H9 (cell line): ENCODE results near the gene CAMTA1. TPM values are rescaled to one million over a fixed set of nuclear protein-coding genes. Genes with fewer than 3 reads are reported as not detected.

Experiments
- DNase-seq: peaks from one replicate; pipeline ENCODE4 v3.0.0-alpha.2; 2017
- H2AFZ ChIP-seq: one replicate; pipeline ENCODE4 v1.6.1; 2013; ENCODE audit warnings: mild to moderate bottlenecking, low read length, control low read depth, moderate library complexity
- H2AK5ac ChIP-seq: 2 replicates; pipeline ENCODE4 v1.6.1; 2013; ENCODE audit warnings: low read length, control low read depth, mixed read lengths; ENCODE audit not compliant: insufficient read length
- H2BK120ac ChIP-seq: one replicate; pipeline ENCODE4 v1.6.1; 2013; ENCODE audit warnings: low read depth, mild to moderate bottlenecking, low read length, control low read depth, inconsistent platforms; ENCODE audit not compliant: poor library complexity, severe bottlenecking
- H2BK12ac ChIP-seq: 2 replicates; pipeline ENCODE4 v1.6.1; 2013; ENCODE audit warnings: low read length, control low read depth, mixed read lengths, low read depth; ENCODE audit not compliant: insufficient read length
- H2BK15ac ChIP-seq: 2 replicates; pipeline ENCODE4 v1.6.1; 2013; ENCODE audit warnings: low read depth, low read length, control low read depth
- H2BK20ac ChIP-seq: one replicate; pipeline ENCODE4 v1.6.1; 2013; ENCODE audit warnings: low read depth, mild to moderate bottlenecking, low read length, control low read depth, inconsistent platforms; ENCODE audit not compliant: poor library complexity, severe bottlenecking
- H2BK5ac ChIP-seq: 2 replicates; pipeline ENCODE4 v1.6.1; 2013; ENCODE audit warnings: low read length, control low read depth, mixed read lengths; ENCODE audit not compliant: insufficient read length
- H3K14ac ChIP-seq: 2 replicates; pipeline ENCODE4 v1.6.1; 2013; ENCODE audit warnings: low read length, control low read depth; ENCODE audit not compliant: insufficient read depth
- H3K18ac ChIP-seq: 2 replicates; pipeline ENCODE4 v1.6.1; 2013; ENCODE audit warnings: low read depth, mild to moderate bottlenecking, mixed read lengths, low read length, control low read depth; ENCODE audit not compliant: insufficient read length
- H3K23ac ChIP-seq: 2 replicates; pipeline ENCODE4 v1.6.1; 2013; ENCODE audit warnings: low read length, control low read depth, mixed read lengths, low read depth; ENCODE audit not compliant: insufficient read length
- H3K23me2 ChIP-seq: 2 replicates; pipeline ENCODE4 v1.6.1; 2013; ENCODE audit warnings: low read depth, mild to moderate bottlenecking, mixed read lengths, low read length, control low read depth; ENCODE audit not compliant: insufficient read length, poor library complexity, severe bottlenecking
- H3K27ac ChIP-seq: 2 replicates; pipeline ENCODE4 v1.5.1; 2013; ENCODE audit warnings: low read length, control low read depth, mixed read lengths, low read depth; ENCODE audit not compliant: insufficient read length
- H3K27me3 ChIP-seq: 2 replicates; pipeline ENCODE4 v1.6.1; 2013; ENCODE audit warnings: low read length, control low read depth, inconsistent platforms; ENCODE audit not compliant: insufficient read depth
- H3K4ac ChIP-seq: 2 replicates; pipeline ENCODE4 v1.6.1; 2013; ENCODE audit warnings: low read depth, mild to moderate bottlenecking, control low read depth, inconsistent platforms, low read length, moderate library complexity
- H3K4me1 ChIP-seq: 2 replicates; pipeline ENCODE4 v1.6.1; 2013; ENCODE audit warnings: low read length, control low read depth, inconsistent platforms; ENCODE audit not compliant: insufficient read depth
- H3K4me2 ChIP-seq: 2 replicates; pipeline ENCODE4 v1.6.1; 2013; ENCODE audit warnings: low read length, control low read depth, mixed read lengths; ENCODE audit not compliant: insufficient read length, insufficient read depth
- H3K56ac ChIP-seq: 2 replicates; pipeline ENCODE4 v1.6.1; 2013; ENCODE audit warnings: low read depth, mild to moderate bottlenecking, mixed read lengths, low read length, control low read depth; ENCODE audit not compliant: insufficient read length
- H3K79me1 ChIP-seq: 2 replicates; pipeline ENCODE4 v1.6.1; 2013; ENCODE audit warnings: low read depth, mild to moderate bottlenecking, moderate library complexity, low read length, control low read depth, inconsistent platforms; ENCODE audit not compliant: insufficient read depth, poor library complexity, severe bottlenecking
- H3K79me2 ChIP-seq: 2 replicates; pipeline ENCODE4 v1.6.1; 2013; ENCODE audit warnings: low read length, control low read depth, inconsistent platforms; ENCODE audit not compliant: insufficient read depth
- H3K9ac ChIP-seq: 2 replicates; pipeline ENCODE4 v1.6.1; 2013; ENCODE audit warnings: low read length, control low read depth, mixed read lengths; ENCODE audit not compliant: insufficient read length; ENCODE audit errors: extremely low read depth
- H3K9me3 ChIP-seq: one replicate; pipeline ENCODE4 v1.6.1; 2013; ENCODE audit warnings: low read depth, low read length, inconsistent platforms; ENCODE audit not compliant: control insufficient read depth
- H3T11ph ChIP-seq: one replicate; pipeline ENCODE4 v1.6.1; 2013; ENCODE audit warnings: mild to moderate bottlenecking, low read length, control low read depth, inconsistent platforms
- H4K20me1 ChIP-seq: one replicate; pipeline ENCODE4 v1.6.1; 2013; ENCODE audit not compliant: control insufficient read depth, insufficient read length, insufficient read depth
- H4K5ac ChIP-seq: 2 replicates; pipeline ENCODE4 v1.6.1; 2013; ENCODE audit warnings: low read depth, mild to moderate bottlenecking, mixed read lengths, low read length, control low read depth; ENCODE audit not compliant: insufficient read length
- H4K8ac ChIP-seq: replicated peaks from 2 replicates; pipeline ENCODE4 v1.6.1; 2013; ENCODE audit warnings: low read length, control low read depth, mixed read lengths, low read depth; ENCODE audit not compliant: insufficient read length
- H4K91ac ChIP-seq: 2 replicates; pipeline ENCODE4 v1.6.1; 2013; ENCODE audit warnings: low read depth, mild to moderate bottlenecking, moderate library complexity, mixed read lengths, low read length, control low read depth; ENCODE audit not compliant: insufficient read length
- H3K27ac Mint-ChIP-seq, 3 experiments: 2 replicates in 2 of 3; 3 replicates in 1 of 3; pipeline ENCODE4 v1.8.0; 2020 to 2021; ENCODE audit warnings: mixed read lengths in 3 of 3, mild to moderate bottlenecking in 1 of 3, moderate library complexity in 1 of 3
- H3K27me3 Mint-ChIP-seq: 2 replicates; pipeline ENCODE4 v1.8.0; 2021; ENCODE audit warnings: low read depth, mild to moderate bottlenecking, moderate library complexity, mixed read lengths
- H3K36me3 Mint-ChIP-seq, 3 experiments: 2 replicates in 2 of 3; 3 replicates in 1 of 3; pipeline ENCODE4 v1.8.0; 2020 to 2021; ENCODE audit warnings: low read depth in 3 of 3, mixed read lengths in 3 of 3; ENCODE audit not compliant: insufficient read depth in 1 of 3
- H3K4me1 Mint-ChIP-seq, 2 experiments: 2 replicates each; pipeline ENCODE4 v1.8.0; 2020; ENCODE audit warnings: mixed read lengths in 2 of 2
- H3K4me3 Mint-ChIP-seq, 2 experiments: 2 replicates in 1 of 2; 3 replicates in 1 of 2; pipeline ENCODE4 v1.8.0; 2020 to 2021; ENCODE audit warnings: mild to moderate bottlenecking in 2 of 2, mixed read lengths in 2 of 2, moderate library complexity in 1 of 2
- H3K9me3 Mint-ChIP-seq, 2 experiments: 2 replicates in 1 of 2; 3 replicates in 1 of 2; pipeline ENCODE4 v1.8.0; 2020; ENCODE audit warnings: mild to moderate bottlenecking in 2 of 2, mixed read lengths in 2 of 2, moderate library complexity in 1 of 2
- WGBS: extraction: QIAGEN DNeasy Blood & Tissue Kit; methylation state at CpG from one replicate; pipeline ENCODE4 v1.1.7; 2013; ENCODE audit warnings: missing lambda C conversion rate, low lambda C conversion rate, mixed read lengths; ENCODE audit not compliant: insufficient read length; ENCODE audit errors: extremely low coverage; 5-methylcytosine and 5-hydroxymethylcytosine counted together
- total RNA-seq: library from RNA; stranded (reverse); gene quantifications from 2 replicates; pipeline ENCODE4 v1.2.1, GENCODE V29; 2021
- TF ChIP-seq, protein P1 (sequence below): fragments of 200-600 bp; sonication (generic); conservative IDR thresholded peaks from 3 replicates; pipeline ENCODE4 v1.8.0; 2021; ENCODE audit warnings: antibody characterized with exemption, mild to moderate bottlenecking

CAMTA1 gene
- total RNA-seq, 1 experiment from 2014 or later, result 115 TPM

DNA sequence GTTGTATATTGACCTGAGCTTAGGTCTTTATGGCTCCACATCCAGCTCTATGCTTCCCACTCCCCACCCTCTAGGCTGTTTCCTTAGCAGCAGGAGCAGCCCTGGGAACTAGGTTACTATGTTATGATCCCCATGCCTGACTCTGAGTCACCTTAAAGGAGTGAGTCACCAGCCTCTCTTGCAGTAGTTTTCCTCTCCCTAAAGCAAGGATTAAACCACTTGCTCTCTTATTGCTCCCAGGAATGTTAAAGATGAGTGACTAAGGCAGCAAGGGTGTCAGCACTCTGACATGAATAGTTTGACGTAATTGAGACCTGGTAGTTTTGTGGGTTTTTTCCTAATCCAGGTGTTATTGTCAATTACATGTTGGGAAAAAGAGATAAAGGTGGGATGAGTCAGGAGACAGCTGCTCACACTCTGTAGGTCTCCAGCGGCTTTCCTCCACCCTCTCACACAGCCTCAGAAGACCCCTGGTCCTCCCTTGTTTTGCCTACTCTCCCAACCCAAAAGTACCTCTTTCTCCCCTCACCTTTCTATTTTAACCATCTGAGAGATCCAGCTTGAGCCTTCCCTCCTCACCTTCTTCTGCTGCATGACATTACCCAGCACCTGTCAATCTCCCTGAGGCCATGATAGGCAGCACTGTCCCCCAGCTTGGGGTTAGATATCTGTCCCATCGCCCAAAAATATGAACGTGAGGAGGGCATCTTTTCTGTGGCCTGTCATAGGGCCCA lies 616.7 kb downstream of the CAMTA1 start:
- H3K4me3 Mint-ChIP-seq, result no peak overlapping the region
- no peak overlapping the region for H3K27ac ChIP-seq

More for the DNA sequence above, 616.7 kb downstream of the CAMTA1 start:
- no peak overlapping the region for H3K4me2 ChIP-seq
- TF ChIP-seq, protein P1, sequence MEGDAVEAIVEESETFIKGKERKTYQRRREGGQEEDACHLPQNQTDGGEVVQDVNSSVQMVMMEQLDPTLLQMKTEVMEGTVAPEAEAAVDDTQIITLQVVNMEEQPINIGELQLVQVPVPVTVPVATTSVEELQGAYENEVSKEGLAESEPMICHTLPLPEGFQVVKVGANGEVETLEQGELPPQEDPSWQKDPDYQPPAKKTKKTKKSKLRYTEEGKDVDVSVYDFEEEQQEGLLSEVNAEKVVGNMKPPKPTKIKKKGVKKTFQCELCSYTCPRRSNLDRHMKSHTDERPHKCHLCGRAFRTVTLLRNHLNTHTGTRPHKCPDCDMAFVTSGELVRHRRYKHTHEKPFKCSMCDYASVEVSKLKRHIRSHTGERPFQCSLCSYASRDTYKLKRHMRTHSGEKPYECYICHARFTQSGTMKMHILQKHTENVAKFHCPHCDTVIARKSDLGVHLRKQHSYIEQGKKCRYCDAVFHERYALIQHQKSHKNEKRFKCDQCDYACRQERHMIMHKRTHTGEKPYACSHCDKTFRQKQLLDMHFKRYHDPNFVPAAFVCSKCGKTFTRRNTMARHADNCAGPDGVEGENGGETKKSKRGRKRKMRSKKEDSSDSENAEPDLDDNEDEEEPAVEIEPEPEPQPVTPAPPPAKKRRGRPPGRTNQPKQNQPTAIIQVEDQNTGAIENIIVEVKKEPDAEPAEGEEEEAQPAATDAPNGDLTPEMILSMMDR, result no peak
- H3T11ph ChIP-seq, result no peak overlapping the region
- Mint-ChIP-seq H3K27me3 (peaks cover 2% of the 10 kb centered on the region; the same call in 1 of the 2 replicates), H3K4me1 (peaks cover 43 to 45% of the 10 kb centered on the region in 2 experiments), H3K27ac (peak overlapping the region; percentile 4 to 90 (median 13); a peak in 5 of 7 replicates), H3K36me3 (peaks cover 5 to 19% (median 10%) of the 10 kb centered on the region in 3 experiments; a peak in 6 of 7 replicates), H3K9me3 (peaks cover 25 to 26% of the 10 kb centered on the region in 2 experiments)
- DNase-seq, result peak; percentile 72
- no peaks in the 10 kb centered on the region for H3K79me1 ChIP-seq
- H3K9me3 ChIP-seq, result no peaks in the 10 kb centered on the region
- no peak overlapping the region for H4K5ac ChIP-seq
- H2AFZ ChIP-seq, result no peak overlapping the region
- H3K9ac ChIP-seq, result no peak overlapping the region
- no peaks in the 10 kb centered on the region for H4K20me1 ChIP-seq
- H3K4ac ChIP-seq, result no peak overlapping the region
- H2AK5ac ChIP-seq, result no peak overlapping the region
- no peak overlapping the region for H3K18ac ChIP-seq
- H3K23ac ChIP-seq, result no peak overlapping the region
- peaks cover 2% of the 10 kb centered on the region; the same call in 1 of the 2 replicates for H3K4me1 ChIP-seq
- no peak overlapping the region for H4K91ac ChIP-seq
- H3K14ac ChIP-seq, result no peak overlapping the region
- H2BK20ac ChIP-seq, result no peak overlapping the region
- H2BK15ac ChIP-seq, result no peak overlapping the region
- no peak overlapping the region for H2BK5ac ChIP-seq
- H2BK12ac ChIP-seq, result no peak overlapping the region
- no peaks in the 10 kb centered on the region for H3K27me3 ChIP-seq
- H2BK120ac ChIP-seq, result no peak overlapping the region
- no peak overlapping the region for H4K8ac ChIP-seq
- H3K56ac ChIP-seq, result no peak overlapping the region
- H3K23me2 ChIP-seq, result no peaks in the 10 kb centered on the region
- no peaks in the 10 kb centered on the region for H3K79me2 ChIP-seq
- WGBS, result no CpG with 5 or more reads among the region's 4 CpGs
